Activated CD8-positive, alpha-beta memory T cell treated with anti-CD3 and anti-CD28 coated beads for 4 hours (primary cell): ENCODE measurements around the gene ZFX.

ENCODE experiments used
- DNase-seq, 2 donors: peaks; one replicate each; pipeline ENCODE4 v3.0.0-alpha.2; 2020; ENCODE audit warnings: low read depth in 2 of 2

ZFX gene

GRCh38 chrX:24235084-24235710, 85.7 kb downstream of the ZFX start:
- no peak for DNase-seq

GRCh38 chrX:24241822-24242648, 92.5 kb downstream of the ZFX start:
- no peak for DNase-seq

- DNase-seq, result no peak
These were observed 93.2 kb downstream of the ZFX start for GRCh38 chrX:24242649-24243175.

DNA sequence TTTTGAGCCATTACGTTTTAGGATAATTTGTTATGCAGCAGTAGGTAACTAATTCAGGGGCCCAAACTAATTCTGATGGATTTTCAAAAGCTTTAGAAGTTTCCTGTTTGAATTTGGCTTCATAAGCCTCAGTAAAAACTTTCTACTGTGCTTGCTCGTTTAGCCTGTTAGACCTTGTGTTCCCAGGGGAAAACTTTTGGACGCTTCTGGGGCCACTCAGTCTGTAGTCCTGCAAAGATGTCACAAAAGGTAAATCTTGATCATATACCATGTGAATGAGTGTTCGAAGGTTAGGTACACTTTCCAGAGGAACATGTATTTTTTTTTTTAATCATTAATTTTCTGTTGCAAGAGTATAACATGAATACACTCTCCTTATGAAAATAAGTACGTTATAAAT, 93.7 kb downstream of the ZFX start:
- DNase-seq, result no peak

GRCh38 chrX:24243692-24244091, 94.2 kb downstream of the ZFX start:
- no peak for DNase-seq

DNA sequence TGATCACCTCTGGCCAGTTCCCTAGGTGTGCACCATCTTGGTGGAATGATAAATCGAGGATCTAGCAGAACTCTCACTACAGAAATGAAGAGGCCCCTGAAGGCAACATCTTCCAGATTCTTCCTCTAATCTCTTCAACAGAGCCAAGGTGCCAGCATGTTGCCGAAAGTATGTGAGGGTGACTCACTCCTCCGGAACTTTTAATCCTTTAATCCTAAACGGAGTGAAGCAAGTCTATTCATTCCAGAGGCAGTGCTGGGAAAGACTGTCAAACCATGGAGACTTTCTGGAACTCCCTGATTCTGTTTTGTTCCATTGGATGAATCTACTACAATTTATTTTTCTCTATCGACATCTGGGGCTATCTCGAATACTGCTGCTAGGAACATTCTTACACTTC, 95.7 kb downstream of the ZFX start:
- DNase-seq, result no peak

- DNase-seq, result no peak
These were observed 98.5 kb downstream of the ZFX start for GRCh38 chrX:24248042-24248441.

- no peak for DNase-seq
These were observed 103.5 kb downstream of the ZFX start for GRCh38 chrX:24253030-24253429.

DNA sequence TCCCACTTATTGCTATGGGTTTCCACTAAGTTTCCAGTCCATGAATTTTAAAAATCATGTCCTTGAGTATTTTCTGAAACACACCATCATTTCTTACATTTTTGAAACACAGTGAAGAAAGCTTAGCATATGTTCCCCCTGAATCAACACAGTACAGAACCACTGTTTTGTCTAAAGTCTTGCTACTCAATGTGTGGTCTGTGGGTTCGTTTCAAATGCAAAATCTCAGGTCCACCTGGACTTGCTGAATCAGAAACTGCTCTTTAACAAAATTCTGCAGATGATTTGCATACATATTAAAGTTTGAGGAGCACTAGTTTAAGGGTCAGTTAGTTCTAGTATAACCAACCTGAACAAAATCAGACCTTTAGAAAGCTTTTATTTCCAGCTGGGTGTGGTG, 103.9 kb downstream of the ZFX start:
- no peak for DNase-seq

GRCh38 chrX:24257011-24257410, 107.5 kb downstream of the ZFX start:
- DNase-seq, result no peak

DNA sequence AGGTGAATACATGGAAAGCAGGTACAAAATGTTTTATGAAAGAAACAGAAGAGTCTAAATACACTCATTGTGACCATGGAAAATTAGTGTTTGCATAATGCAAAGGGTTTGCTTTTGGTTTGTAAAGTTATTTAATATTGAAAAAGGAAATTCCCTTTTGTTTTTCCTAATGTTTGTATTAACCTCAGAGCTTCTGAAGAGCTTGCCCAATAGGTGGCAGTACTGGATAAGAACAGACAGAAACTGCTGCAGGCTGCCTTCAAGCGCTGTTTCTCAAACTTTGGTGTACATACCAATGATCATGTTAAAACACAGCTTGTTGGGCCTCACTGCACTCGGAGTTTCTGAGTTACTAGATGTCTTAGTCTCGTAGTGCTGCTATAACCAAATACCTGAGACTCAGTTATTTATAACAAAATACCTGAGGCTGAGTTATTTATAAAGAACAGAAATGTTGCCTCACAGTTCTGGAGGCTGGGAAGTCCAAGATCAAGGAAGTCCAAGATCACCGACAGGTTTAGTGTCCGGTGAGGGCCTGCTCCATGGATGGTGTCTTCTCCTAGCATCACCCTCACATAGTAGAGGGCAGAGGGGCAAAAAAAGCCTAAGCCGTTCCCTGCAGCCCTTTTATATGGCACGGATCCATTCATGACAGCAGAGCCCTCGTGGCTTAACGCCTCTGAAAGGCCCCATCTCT, 110.2 kb downstream of the ZFX start:
- no peak for DNase-seq

DNA sequence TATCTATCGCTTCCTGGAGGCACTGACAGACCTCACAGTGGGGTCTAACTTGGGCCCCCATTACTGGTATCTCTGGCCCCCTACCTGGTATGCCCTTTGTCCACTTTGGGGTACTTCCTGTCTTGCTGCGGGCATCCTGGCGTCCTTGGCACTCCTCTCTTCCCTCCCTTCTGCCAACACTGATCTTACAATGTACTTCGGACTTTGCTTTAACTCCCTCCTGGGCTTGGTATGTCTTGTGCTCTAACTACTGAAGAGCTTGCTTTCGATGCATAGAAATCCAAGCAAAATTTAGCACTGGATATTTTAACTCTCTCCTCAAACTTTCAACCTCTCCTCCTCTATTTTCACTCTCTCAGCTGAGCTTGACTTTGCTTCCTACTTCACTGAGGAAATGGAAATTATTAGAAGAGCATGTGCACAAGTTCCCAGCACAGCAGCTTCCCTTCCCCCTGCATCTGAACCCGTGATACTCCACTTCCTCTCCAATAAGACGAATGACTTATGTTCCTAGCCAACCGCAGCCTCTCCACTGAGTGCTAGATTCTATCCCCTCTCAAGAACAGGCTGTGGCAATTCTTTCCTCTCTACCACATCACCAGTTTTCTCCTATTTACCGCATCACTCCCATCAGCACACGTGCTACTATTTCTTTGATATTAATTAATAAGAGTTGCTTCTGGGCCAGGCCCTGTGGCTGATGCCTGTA, 111.5 kb downstream of the ZFX start:
- no peak for DNase-seq

DNA sequence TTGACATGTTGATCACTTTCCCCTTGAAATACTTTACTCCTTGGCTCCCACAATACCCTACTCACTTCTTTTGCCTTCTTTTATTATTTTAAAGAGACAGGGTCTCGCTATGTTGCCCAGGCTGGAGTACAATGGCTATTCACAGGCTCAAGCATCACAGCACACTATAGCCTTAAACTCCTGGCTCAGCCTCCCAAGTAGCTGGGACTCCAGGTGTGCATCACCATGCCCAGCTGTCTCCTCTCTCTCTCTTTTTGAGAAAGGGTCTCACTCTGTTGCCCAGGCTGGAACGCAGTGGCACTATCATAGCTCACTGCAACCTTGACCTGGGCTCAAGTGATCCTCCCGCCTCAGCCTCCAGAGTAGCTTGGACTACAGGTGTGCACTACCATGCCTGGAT, 112.8 kb downstream of the ZFX start:
- DNase-seq, result no peak

DNA sequence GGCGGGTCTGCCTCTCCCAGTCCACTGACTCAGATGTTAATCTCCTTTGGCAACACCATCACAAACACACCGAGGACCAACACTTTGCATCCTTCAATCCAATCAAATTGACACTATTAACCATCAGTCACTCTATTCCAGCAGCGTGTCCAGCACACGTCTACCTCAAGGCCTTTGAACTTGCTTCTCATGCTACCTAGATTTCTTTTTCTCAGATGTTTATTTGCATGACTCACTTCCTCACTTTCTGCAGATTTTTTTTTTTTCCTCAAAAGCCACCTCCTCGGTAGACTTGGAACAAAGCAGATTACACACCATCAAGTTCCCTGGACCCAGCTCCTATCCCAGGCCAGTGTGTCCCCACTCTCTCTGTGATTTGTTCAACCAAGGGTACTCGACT, 114.9 kb downstream of the ZFX start:
- no peak for DNase-seq
